ENCODE measurements around the gene LRP5. TPM values are rescaled to one million over a fixed set of nuclear protein-coding genes. Genes with fewer than 3 reads are reported as not detected.

The LRP5 gene
- total RNA-seq, 4 donors from 2014 or later, result 22.3 to 43.2 (median 33.8) TPM

DNA sequence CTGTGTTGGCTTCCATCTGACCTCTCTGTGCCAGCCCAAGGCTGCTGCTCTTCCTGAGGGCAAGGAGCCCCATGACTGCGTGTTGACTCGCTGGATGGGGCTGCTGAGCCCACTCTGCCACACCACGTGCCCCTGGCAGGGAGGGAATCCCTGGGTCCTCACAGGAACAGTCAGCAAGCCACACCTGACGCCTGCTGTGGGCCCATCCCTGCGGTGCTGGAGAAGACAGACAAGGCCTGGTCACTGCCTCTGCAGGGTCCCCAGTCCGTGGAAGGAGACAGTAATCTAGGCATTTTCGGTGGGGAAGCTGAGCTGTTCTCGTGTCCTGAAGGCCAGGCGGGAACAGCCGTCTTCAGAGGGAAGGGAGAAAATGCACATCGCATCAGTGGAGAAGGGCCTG, 137.6 kb downstream of the LRP5 start:
- Histone ChIP-seq H3K9me3 (no peaks in the 10 kb centered on the region), H3K36me3 (peaks cover 0 to 32% (median 0%) of the 10 kb centered on the region in 3 donors), H3K4me3 (no peak overlapping the region), H3K27me3 (no peaks in the 10 kb centered on the region), H3K27ac (no peak overlapping the region), H3K4me1 (peaks cover 0 to 7% (median 0%) of the 10 kb centered on the region in 4 donors)
- TF ChIP-seq EP300 (IDR thresholded peaks at IDR 0.05) (no peak), POLR2A (IDR thresholded peaks at IDR 0.05) (no peak), CTCF (IDR thresholded peaks at IDR 0.05) (no peak)
- no peak for DNase-seq (ENCODE audit: low spot score in 2 of 2)
- 87 to 95% methylated on average over 11 of the region's 11 CpGs for WGBS, 2 donors

- Histone ChIP-seq H3K9me3 (no peaks in the 10 kb centered on the region), H3K36me3 (peaks cover 0 to 32% (median 0%) of the 10 kb centered on the region in 3 donors), H3K27me3 (no peaks in the 10 kb centered on the region), H3K4me1 (peaks cover 0 to 7% (median 0%) of the 10 kb centered on the region in 4 donors), H3K27ac (no peak overlapping the region), H3K4me3 (no peak overlapping the region)
- TF ChIP-seq POLR2A (IDR thresholded peaks at IDR 0.05) (no peak), EP300 (IDR thresholded peaks at IDR 0.05) (no peak), CTCF (IDR thresholded peaks at IDR 0.05) (no peak)
- no peak for DNase-seq (ENCODE audit: low spot score in 2 of 2)
- WGBS, 2 donors, result 94 to 98% methylated on average over 8 of the region's 8 CpGs
Observed at GRCh38 chr11:68450711-68451110, 138.3 kb downstream of the LRP5 start.

- peaks cover 0 to 5% (median 0%) of the 10 kb centered on the region in 3 donors for H3K36me3 ChIP-seq
- no peak overlapping the region for H3K4me3 ChIP-seq
- peaks cover 0 to 15% (median 0%) of the 10 kb centered on the region in 4 donors for H3K4me1 ChIP-seq
- no peak for TF ChIP-seq EP300 (IDR thresholded peaks at IDR 0.05)
- TF ChIP-seq CTCF (IDR thresholded peaks at IDR 0.05), result no peak
- TF ChIP-seq POLR2A (IDR thresholded peaks at IDR 0.05), result no peak
- H3K27ac ChIP-seq, result no peak overlapping the region
- WGBS, 2 donors, result 50 to 57% methylated on average over 8 of the region's 8 CpGs
- no peaks in the 10 kb centered on the region for H3K27me3 ChIP-seq
- no peaks in the 10 kb centered on the region for H3K9me3 ChIP-seq
- no peak for DNase-seq (ENCODE audit: low spot score in 2 of 2)
Observed at GRCh38 chr11:68454767-68455166, 142.4 kb downstream of the LRP5 start.

- Histone ChIP-seq H3K9me3 (no peaks in the 10 kb centered on the region), H3K4me1 (peaks cover 0 to 17% (median 0%) of the 10 kb centered on the region in 4 donors), H3K27me3 (no peaks in the 10 kb centered on the region), H3K4me3 (no peak overlapping the region), H3K36me3 (no peaks in the 10 kb centered on the region), H3K27ac (no peak overlapping the region)
- no peak for DNase-seq (ENCODE audit: low spot score in 2 of 2)
- TF ChIP-seq EP300 (IDR thresholded peaks at IDR 0.05) (no peak), CTCF (IDR thresholded peaks at IDR 0.05) (no peak), POLR2A (IDR thresholded peaks at IDR 0.05) (no peak)
- WGBS, 2 donors, result 48 to 53% methylated on average over 8 of the region's 8 CpGs
Observed at GRCh38 chr11:68455485-68455884, 143.1 kb downstream of the LRP5 start.

GRCh38 chr11:68457216-68457897, 145.0 kb downstream of the LRP5 start:
- DNase-seq (ENCODE audit: low spot score in 2 of 2), result no peak
- H3K27me3 ChIP-seq, result no peaks in the 10 kb centered on the region
- no peak overlapping the region for H3K27ac ChIP-seq
- WGBS, 2 donors, result 70 to 82% methylated on average over 7 to 8 of the region's 8 CpGs
- H3K36me3 ChIP-seq, result no peaks in the 10 kb centered on the region
- no peak overlapping the region for H3K4me3 ChIP-seq
- peaks cover 0 to 26% (median 9%) of the 10 kb centered on the region in 4 donors for H3K4me1 ChIP-seq
- TF ChIP-seq POLR2A (IDR thresholded peaks at IDR 0.05) (no peak), EP300 (IDR thresholded peaks at IDR 0.05) (no peak)
- H3K9me3 ChIP-seq, result no peaks in the 10 kb centered on the region
